GM11168 (cell line): Measurements from ENCODE around the gene RARB.

ENCODE experiments used
- in situ Hi-C: fragments of 300-500 bp; cut with MboI; formaldehyde crosslinking; loops from one replicate; pipeline ENCODE4 v1.12.0; 2022; ENCODE audit warnings: low sequenced_read_pairs; ENCODE audit not compliant: unreplicated experiment

RARB gene

GRCh38 chr3:25495726-25496253 lies 67.7 kb downstream of the RARB start:
- in situ Hi-C loops, result no loop called here

GRCh38 chr3:25497096-25497495 lies 69.0 kb downstream of the RARB start:
- in situ Hi-C loops, result no loop called here

DNA sequence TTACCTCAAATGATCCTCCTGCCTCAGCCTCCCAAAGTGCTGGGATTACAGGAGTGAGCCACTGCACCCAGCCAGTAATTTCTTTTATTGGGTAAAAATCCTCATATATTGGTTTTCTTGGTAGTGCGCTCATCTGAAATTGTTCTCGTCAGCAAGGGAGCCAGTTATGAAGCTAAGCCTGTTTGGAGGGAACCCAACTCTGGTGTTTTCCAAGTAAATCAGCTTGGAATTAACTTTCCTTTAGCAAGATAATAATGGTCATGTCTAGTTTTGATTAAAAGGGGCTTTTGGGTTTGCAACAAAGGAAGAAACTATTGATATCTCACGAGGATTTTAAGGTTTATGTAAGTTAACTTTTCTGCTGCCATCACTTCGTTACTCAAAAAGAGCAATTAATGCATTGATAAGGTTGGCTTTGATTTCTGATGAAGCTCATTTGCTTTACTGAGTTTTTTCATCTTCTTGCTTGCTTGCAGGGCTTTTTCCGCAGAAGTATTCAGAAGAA lies 72.7 kb downstream of the RARB start:
- in situ Hi-C loops, result no loop called here

- in situ Hi-C loops, result no loop called here
Measured at GRCh38 chr3:25502233-25502632, 74.2 kb downstream of the RARB start.

GRCh38 chr3:25503898-25504301 lies 75.8 kb downstream of the RARB start:
- in situ Hi-C loops, result no loop called here

GRCh38 chr3:25505581-25505980 lies 77.5 kb downstream of the RARB start:
- in situ Hi-C loops, result no loop called here

DNA sequence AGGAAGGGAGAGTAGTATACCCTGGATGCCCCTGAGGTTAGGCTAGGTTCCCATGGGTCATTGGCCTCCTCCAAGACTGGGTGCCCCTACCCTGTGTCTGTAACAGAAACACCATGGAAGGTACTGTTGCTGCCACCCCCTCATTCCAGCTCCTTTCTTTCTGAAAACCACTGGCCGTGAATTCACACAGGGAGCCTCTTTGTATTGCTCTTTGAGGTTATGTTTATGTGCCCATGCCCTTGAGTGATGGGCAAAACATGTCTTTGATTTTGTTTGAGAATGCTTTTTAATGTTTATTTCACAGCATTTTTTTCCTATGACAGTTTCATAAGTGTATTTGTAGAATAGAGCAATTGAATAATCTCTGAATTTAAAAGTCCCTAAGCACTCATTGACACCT lies 79.7 kb downstream of the RARB start:
- in situ Hi-C loops, result no loop called here

- in situ Hi-C loops, result no loop called here
Measured at GRCh38 chr3:25508433-25508832, 80.4 kb downstream of the RARB start.

- in situ Hi-C loops, result no loop called here
Measured at GRCh38 chr3:25508901-25509300, 80.8 kb downstream of the RARB start.

- in situ Hi-C loops, result no loop called here
Measured at GRCh38 chr3:25510797-25511196, 82.7 kb downstream of the RARB start.

GRCh38 chr3:25511972-25512721 lies 84.1 kb downstream of the RARB start:
- in situ Hi-C loops, result no loop called here

- in situ Hi-C loops, result no loop called here
Measured at GRCh38 chr3:25513642-25514266, 85.7 kb downstream of the RARB start.

- in situ Hi-C loops, result no loop called here
Measured at GRCh38 chr3:25515171-25515570, 87.1 kb downstream of the RARB start.

- in situ Hi-C loops, result no loop called here
Measured at GRCh38 chr3:25520926-25521559, 93.0 kb downstream of the RARB start.

DNA sequence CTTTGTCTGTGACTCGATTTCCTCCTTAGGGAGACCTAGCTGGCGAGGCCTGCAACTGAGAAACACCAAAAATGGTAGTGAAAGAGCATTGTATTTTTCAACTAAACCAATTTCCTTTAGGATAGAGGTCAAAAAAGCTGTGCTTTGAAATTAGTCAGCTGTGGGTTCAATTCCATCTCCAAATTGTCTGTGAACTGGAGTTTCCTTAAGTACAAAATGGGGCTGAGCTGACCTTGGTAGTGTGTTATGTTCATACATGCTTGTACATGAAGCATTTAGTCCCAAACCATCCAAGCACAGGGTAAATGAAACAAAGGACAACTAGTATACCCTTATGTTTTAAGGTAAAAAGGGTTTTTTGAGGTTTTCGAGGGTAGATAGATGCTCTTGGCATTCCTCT lies 99.3 kb downstream of the RARB start:
- in situ Hi-C loops, result no loop called here

DNA sequence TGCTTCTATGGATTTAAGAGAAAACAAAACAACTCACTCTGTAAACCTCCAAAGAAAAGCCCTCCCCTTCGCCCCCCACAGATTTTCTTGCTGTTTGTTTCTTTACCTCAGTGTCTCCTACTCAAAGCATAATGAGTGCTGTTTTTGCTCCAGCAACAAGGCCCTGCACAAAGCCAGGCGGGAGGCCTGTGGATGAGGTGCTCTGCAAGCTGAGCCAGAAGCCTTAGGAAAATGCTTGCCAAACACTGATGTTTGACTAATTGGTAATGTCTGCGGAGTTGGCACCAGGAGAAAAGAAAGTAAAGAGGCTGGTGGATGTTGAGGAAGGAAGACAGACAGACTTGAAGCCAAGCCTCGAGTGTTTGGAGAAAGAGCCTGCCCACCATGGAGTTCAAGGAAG lies 99.7 kb downstream of the RARB start:
- in situ Hi-C loops, result no loop called here

- in situ Hi-C loops, result no loop called here
Measured at GRCh38 chr3:25531971-25532370, 103.9 kb downstream of the RARB start.

- in situ Hi-C loops, result no loop called here
Measured at GRCh38 chr3:25532431-25533162, 104.5 kb downstream of the RARB start.

- in situ Hi-C loops, result no loop called here
Measured at GRCh38 chr3:25533399-25533798, 105.3 kb downstream of the RARB start.

DNA sequence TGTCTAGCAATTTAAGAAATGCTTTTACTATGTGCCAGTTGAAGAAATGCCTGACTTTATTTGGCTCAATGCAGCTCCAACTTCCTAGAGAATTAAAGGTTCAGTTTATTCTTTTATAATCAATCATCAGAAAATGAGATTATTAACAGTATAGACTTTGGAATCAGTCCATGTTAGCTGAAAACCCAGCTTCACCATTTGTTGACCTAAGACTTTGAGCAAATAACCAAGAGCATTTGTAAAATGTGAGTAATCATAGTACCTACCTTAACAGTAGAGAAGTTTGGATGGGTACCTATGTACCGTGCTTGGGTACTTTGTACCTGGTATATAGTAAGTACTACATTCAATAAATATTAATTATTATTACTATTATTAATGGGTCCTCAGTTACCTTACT lies 105.9 kb downstream of the RARB start:
- in situ Hi-C loops, result no loop called here
